ENCODE measurements around the gene CBS.
"Not testable (repeated sequence)": the region's sequence is repeated elsewhere in the genome, so short reads cannot be mapped to it uniquely, and the experiment has no call there.

GRCh38 chr21:43074401-43075169 lies 1.1 kb downstream of the CBS start:
- not testable (repeated sequence) for TF ChIP-seq CTCF, EP300 (IDR thresholded peaks at IDR 0.05)

All from tibial nerve (tissue), 4 donors.